A549 (cell line): ENCODE results near the gene TRPC6. TPM values are rescaled to one million over a fixed set of nuclear protein-coding genes. Genes with fewer than 3 reads are reported as not detected.

Source experiments
- ATAC-seq, 2 experiments: fragments of 200-7000 bp in 1 of 2; fragments of >200 bp in 1 of 2; cut with Nextera tagmentation in 1 of 2; cut with Tn5 transposase in 1 of 2; 3 replicates each; pipeline versions ENCODE4 v1.8.0 to v1.9.1; 2018 to 2020; ENCODE audit warnings: mild to moderate bottlenecking in 1 of 2, moderate library complexity in 1 of 2
- CTCF ChIA-PET: fragments of 300-600 bp; sonication (Branson Sonifier 250); formaldehyde crosslinking; extraction: SDS; loops from one replicate; lab custom pipeline; 2021; ENCODE audit warnings: antibody characterized with exemption, inconsistent platforms; lab: Yijun Ruan, JAX
- POLR2A ChIA-PET: fragments of 350-600 bp; formaldehyde crosslinking; extraction: SDS; loops from one replicate; lab custom pipeline; 2021; ENCODE audit warnings: antibody characterized with exemption, inconsistent platforms; lab: Yijun Ruan, JAX
- DNase-seq, 2 experiments: peaks; one replicate each; pipeline versions ENCODE4 v3.0.0 to v3.0.0-alpha.2; 2011 to 2016; ENCODE audit warnings: low read depth in 1 of 2, low spot score in 1 of 2
- FAIRE-seq: peaks from 2 replicates; lab custom pipeline; 2011; peaks lifted over from hg19 to GRCh38; lab: Jason Lieb, UNC
- H3K27ac ChIP-seq, 2 experiments: fragments of >200 bp; sonication (Bioruptor Twin); formaldehyde crosslinking; 3 replicates each; pipeline ENCODE4 v1.5.1; 2016 to 2017
- H3K4me1 ChIP-seq: fragments of >200 bp; sonication (Bioruptor Twin); formaldehyde crosslinking; 3 replicates; pipeline ENCODE4 v1.6.1; 2016
- H3K4me2 ChIP-seq: fragments of >200 bp; sonication (Bioruptor Twin); formaldehyde crosslinking; 3 replicates; pipeline ENCODE4 v1.6.1; 2016
- H3K4me3 ChIP-seq: fragments of >200 bp; sonication (Bioruptor Twin); formaldehyde crosslinking; 3 replicates; pipeline ENCODE4 v1.5.1; 2016
- H3K9me3 ChIP-seq: fragments of >200 bp; sonication (Bioruptor Twin); formaldehyde crosslinking; 3 replicates; pipeline ENCODE4 v1.6.1; 2016
- CHD4 ChIP-seq: fragments of 200-600 bp; sonication (generic); IDR thresholded peaks from 2 replicates; pipeline ENCODE4 v1.6.1; 2016; ENCODE audit warnings: antibody characterized with exemption, mild to moderate bottlenecking, borderline replicate concordance
- FOSL2 ChIP-seq, 2 experiments: fragments of 450-650 bp in 1 of 2; fragments of >200 bp in 1 of 2; sonication (Bioruptor Twin) in 1 of 2; formaldehyde crosslinking; IDR thresholded peaks; 2 replicates each; pipeline versions ENCODE4 v1.5.0 to v1.6.1; 2016 to 2020; ENCODE audit warnings: mild to moderate bottlenecking in 1 of 2, moderate library complexity in 1 of 2
- FOXS1 ChIP-seq: fragments of 250-450 bp; sonication (Bioruptor Pico); IDR thresholded peaks from 2 replicates; pipeline ENCODE4 v1.5.0; 2020; ENCODE audit warnings: mild to moderate bottlenecking, moderate library complexity
- HDAC2 ChIP-seq: fragments of 200-600 bp; sonication (generic); IDR thresholded peaks from 2 replicates; pipeline ENCODE4 v1.6.1; 2016
- HEYL ChIP-seq: fragments of 250-450 bp; sonication (Bioruptor Pico); IDR thresholded peaks from 2 replicates; pipeline ENCODE4 v1.8.0; 2021; ENCODE audit warnings: mild to moderate bottlenecking, moderate library complexity
- JUNB ChIP-seq: fragments of >200 bp; sonication (Bioruptor Twin); formaldehyde crosslinking; IDR thresholded peaks from 2 replicates; pipeline ENCODE4 v1.6.1; 2016
- KDM1A ChIP-seq: fragments of 200-600 bp; sonication (generic); IDR thresholded peaks from 2 replicates; pipeline ENCODE4 v1.6.1; 2016; ENCODE audit warnings: low read depth, mild to moderate bottlenecking
- MAFK ChIP-seq: fragments of 450-650 bp; IDR thresholded peaks from 2 replicates; pipeline ENCODE4 v1.6.1; 2014; ENCODE audit not compliant: partially characterized antibody
- MYC ChIP-seq: IDR thresholded peaks from 2 replicates; pipeline ENCODE4 v1.6.1; 2012; ENCODE audit warnings: mild to moderate bottlenecking, inconsistent platforms, low read length, improper control_type of control experiment, borderline replicate concordance
- NFE2L2 ChIP-seq: fragments of 150-350 bp; conservative IDR thresholded peaks from 2 replicates; pipeline ENCODE4 v1.6.1; 2014; ENCODE audit warnings: low read length
- POLR2AphosphoS2 ChIP-seq: conservative IDR thresholded peaks from 2 replicates; pipeline ENCODE4 v1.6.1; 2012; ENCODE audit warnings: low read length, improper control_type of control experiment, inconsistent platforms
- RAD21 ChIP-seq, 2 experiments: fragments of >200 bp in 1 of 2; sonication (Bioruptor Twin) in 1 of 2; formaldehyde crosslinking in 1 of 2; IDR thresholded peaks in 1 of 2; conservative IDR thresholded peaks in 1 of 2; 2 replicates in 1 of 2; 3 replicates in 1 of 2; pipeline ENCODE4 v1.6.1; 2012 to 2018; ENCODE audit warnings: inconsistent platforms in 1 of 2
- RCOR1 ChIP-seq: fragments of 150-350 bp; IDR thresholded peaks from 2 replicates; pipeline ENCODE4 v1.6.1; 2014; ENCODE audit warnings: antibody characterized with exemption, low read length, low read depth
- SREBF2 ChIP-seq: fragments of 450-650 bp; IDR thresholded peaks from 2 replicates; pipeline ENCODE4 v1.6.1; 2014; ENCODE audit warnings: mild to moderate bottlenecking, moderate library complexity
- ZC3H11A ChIP-seq: fragments of 450-650 bp; IDR thresholded peaks from 2 replicates; pipeline ENCODE4 v1.6.1; 2014; ENCODE audit warnings: antibody characterized with exemption, mild to moderate bottlenecking
- ZFP36 ChIP-seq: fragments of 450-650 bp; IDR thresholded peaks from 2 replicates; pipeline ENCODE4 v1.6.1; 2014; ENCODE audit warnings: borderline replicate concordance; ENCODE audit not compliant: partially characterized antibody
- ZNF302 ChIP-seq: fragments of 250-450 bp; sonication (Bioruptor Pico); IDR thresholded peaks from 2 replicates; pipeline ENCODE4 v1.9.0; 2021; ENCODE audit warnings: inconsistent platforms, mild to moderate bottlenecking, moderate library complexity
- ZSCAN20 ChIP-seq: fragments of 250-450 bp; sonication (Bioruptor Pico); IDR thresholded peaks from 2 replicates; pipeline ENCODE4 v1.8.0; 2022; ENCODE audit warnings: mild to moderate bottlenecking, moderate library complexity
- WGBS: methylation state at CpG from one replicate; pipeline ENCODE4 v1.1.6; 2017; ENCODE audit errors: missing lambda C conversion rate; 5-methylcytosine and 5-hydroxymethylcytosine counted together
- polyA plus RNA-seq, 4 experiments: library from polyadenylated mRNA; depleted of rRNA in 3 of 4; stranded (reverse); fragments of >200 nt; fragmentation: RNase III in 1 of 4; extraction: RNeasy Plus Mini Kit Qiagen cat#74134 plus additional on column Dnase treatment in 1 of 4; gene quantifications; 2 replicates in 3 of 4; 3 replicates in 1 of 4; pipeline ENCODE4 v1.2.3, GENCODE V29; 2011 to 2017
- TF ChIP-seq, protein P1 (sequence below): fragments of 250-450 bp; sonication (Bioruptor Pico); IDR thresholded peaks from 2 replicates; pipeline ENCODE4 v1.5.0; 2021; ENCODE audit warnings: mild to moderate bottlenecking, moderate library complexity, borderline replicate concordance
- TF ChIP-seq, protein P2 (sequence below): fragments of >200 bp; sonication (Bioruptor Twin); formaldehyde crosslinking; IDR thresholded peaks from 2 replicates; pipeline ENCODE4 v1.6.1; 2016

The TRPC6 gene
- polyA plus RNA-seq, 2 of the 4 experiments (the other 2 are of a cell fraction): 0.70 to 1.0 TPM

DNA sequence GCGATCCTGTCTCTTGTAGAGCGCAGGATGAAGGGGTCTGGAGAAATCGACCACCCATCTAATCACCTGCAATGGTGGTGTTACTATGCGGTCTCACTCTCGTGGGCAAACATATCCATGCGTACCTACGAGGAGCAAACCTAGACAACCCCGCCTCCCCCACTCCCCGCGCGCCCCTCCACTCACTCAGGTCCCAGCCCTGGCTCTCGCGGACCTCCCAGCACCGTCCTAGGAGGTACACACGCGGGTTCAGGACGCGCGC lies 887 bp downstream of the TRPC6 start (continued):
- TF ChIP-seq, protein P1, sequence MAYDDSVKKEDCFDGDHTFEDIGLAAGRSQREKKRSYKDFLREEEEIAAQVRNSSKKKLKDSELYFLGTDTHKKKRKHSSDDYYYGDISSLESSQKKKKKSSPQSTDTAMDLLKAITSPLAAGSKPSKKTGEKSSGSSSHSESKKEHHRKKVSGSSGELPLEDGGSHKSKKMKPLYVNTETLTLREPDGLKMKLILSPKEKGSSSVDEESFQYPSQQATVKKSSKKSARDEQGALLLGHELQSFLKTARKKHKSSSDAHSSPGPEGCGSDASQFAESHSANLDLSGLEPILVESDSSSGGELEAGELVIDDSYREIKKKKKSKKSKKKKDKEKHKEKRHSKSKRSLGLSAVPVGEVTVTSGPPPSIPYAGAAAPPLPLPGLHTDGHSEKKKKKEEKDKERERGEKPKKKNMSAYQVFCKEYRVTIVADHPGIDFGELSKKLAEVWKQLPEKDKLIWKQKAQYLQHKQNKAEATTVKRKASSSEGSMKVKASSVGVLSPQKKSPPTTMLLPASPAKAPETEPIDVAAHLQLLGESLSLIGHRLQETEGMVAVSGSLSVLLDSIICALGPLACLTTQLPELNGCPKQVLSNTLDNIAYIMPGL (CRISPR knock-in tag): no peak
- TF ChIP-seq HDAC2: no peak
- TF ChIP-seq, protein P2, sequence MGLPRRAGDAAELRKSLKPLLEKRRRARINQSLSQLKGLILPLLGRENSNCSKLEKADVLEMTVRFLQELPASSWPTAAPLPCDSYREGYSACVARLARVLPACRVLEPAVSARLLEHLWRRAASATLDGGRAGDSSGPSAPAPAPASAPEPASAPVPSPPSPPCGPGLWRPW: no peak
- no peak for TF ChIP-seq NFE2L2
- TF ChIP-seq ZNF302 (CRISPR knock-in tag): no peak
- TF ChIP-seq RCOR1: no peak
- TF ChIP-seq, all 56 proteins: peak for 0

DNA sequence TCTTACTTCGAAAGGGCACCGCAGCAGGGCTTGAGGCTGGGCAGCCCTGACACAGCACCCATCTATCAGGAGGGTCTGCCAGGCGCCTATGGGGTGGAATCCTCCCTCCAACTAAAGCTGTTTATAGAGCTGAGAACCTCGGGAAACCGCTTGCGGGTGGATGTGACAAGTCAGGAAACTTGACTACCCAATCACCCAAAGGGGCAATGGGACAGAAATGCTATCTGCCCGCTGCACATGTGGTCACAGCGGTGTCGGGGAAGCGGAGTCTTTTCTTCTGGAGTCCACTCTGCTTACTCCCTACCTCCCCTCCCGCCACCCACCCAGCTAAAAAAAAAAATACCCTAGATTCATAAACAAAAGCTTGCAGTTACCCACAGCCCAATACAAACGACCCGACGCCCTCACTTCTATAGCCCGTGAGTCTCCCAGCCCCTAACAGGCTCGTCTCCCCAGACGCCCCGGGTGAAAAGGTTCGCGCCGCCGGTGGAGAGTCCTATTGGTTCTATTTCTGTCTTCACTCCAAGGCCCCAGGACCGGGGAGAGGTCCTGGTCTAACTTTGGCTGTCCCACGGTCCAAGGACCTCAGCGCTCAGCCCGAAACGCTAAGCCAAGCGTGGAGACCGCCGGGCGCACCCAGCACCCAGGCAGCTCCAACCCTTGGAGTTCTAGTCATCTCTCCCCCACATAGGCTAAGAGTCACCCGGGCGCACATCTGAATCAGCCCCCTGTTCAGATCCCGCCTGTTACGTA lies 1.4 kb downstream of the TRPC6 start:
- peak overlapping the region; percentile 100 for H3K4me2 ChIP-seq

DNA sequence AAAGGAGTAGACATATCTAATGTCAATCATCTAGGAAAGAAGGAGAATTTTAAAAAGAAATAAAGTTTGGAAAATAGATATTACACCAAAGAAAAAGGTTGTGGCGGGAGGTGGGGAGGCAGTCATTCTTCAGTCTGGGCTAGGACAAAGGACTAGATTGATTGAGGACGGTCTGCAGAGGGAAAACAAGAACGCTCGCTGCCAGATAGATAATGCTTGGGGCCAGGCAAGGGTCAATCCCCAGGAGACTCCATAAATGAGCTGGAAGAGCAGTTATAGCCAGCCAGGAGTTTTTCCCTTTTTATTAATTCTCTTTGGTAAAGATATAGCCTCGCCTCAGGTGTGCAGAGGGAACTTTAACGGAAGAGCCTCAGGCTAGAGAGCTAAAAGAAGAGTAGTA lies 6.3 kb downstream of the TRPC6 start:
- TF ChIP-seq ZC3H11A (no peak), ZSCAN20 (CRISPR knock-in tag) (no peak)
- TF ChIP-seq, all 56 proteins: peak for 0
- no peak for ATAC-seq

More for the DNA sequence above, 1.4 kb downstream of the TRPC6 start:
- peak overlapping the region; percentile 71 for H3K4me3 ChIP-seq
- no peaks in the 10 kb centered on the region; the same call in 2 of the 3 replicates for H3K9me3 ChIP-seq
- TF ChIP-seq RAD21 (conservative IDR thresholded peaks at IDR 0.05 in 1 of 2, IDR thresholded peaks at IDR 0.05 in 1 of 2) (no peak), KDM1A (no peak), ZFP36 (no peak), RCOR1 (no peak), MAFK (no peak), ZSCAN20 (CRISPR knock-in tag) (no peak), SREBF2 (no peak), CHD4 (no peak)
- TF ChIP-seq, protein P1 (CRISPR knock-in tag): no peak
- TF ChIP-seq, protein P2: no peak
- ChIA-PET CTCF (no interaction called here), POLR2A (no interaction called here)
- DNase-seq: peak; percentile 4 to 10
- H3K4me1 ChIP-seq: no peaks in the 10 kb centered on the region
- H3K27ac ChIP-seq: peak overlapping the region; percentile 50 to 73; a peak in 2 of 6 replicates
- 19% methylated on average over 25 of the region's 35 CpGs for WGBS
- peak; percentile 74 to 79 for ATAC-seq
- no peak for FAIRE-seq

DNA sequence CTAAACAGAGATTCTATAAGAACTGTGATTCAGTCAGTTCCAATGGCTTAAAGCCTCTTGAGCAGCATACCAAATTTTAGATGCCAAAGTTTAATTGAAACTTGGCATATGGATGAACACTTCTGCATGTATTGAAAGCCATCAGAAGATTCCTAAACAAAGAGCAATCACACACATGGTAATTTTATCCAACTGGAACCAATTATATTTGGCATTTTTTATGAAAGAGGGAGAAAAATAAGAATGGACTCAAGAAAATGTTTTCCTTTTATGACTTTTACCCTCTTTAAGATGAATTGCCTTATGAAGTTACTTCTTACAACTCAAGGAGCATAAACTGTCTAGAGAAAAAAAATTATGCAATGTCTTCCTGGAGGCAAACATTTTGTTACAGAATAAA lies 7.4 kb downstream of the TRPC6 start:
- TF ChIP-seq FOXS1 (CRISPR knock-in tag) (no peak), HEYL (no peak), MAFK (no peak), JUNB (no peak), FOSL2 (IDR thresholded peaks at IDR 0.05) (no peak), FOSL2 (CRISPR knock-in tag; IDR thresholded peaks at IDR 0.05) (no peak), MYC (no peak), POLR2AphosphoS2 (no peak)
- POLR2A ChIA-PET: no interaction called here
- ATAC-seq: no peak
- no peaks in the 10 kb centered on the region for H3K4me1 ChIP-seq
- no peak overlapping the region for H3K4me3 ChIP-seq
- H3K27ac ChIP-seq: no peak overlapping the region
- H3K4me2 ChIP-seq: no peak overlapping the region
- DNase-seq: no peak
- FAIRE-seq: no peak
- CTCF ChIA-PET: interaction anchor here (0.8 kb wide), 1 partner anchor 163 kb away, joined by 3 read pairs; no protein-coding TSS in a partner anchor
- no peaks in the 10 kb centered on the region; the same call in 2 of the 3 replicates for H3K9me3 ChIP-seq

More for the DNA sequence above, 6.3 kb downstream of the TRPC6 start:
- DNase-seq (no peak), FAIRE-seq (no peak)
- H3K4me2 ChIP-seq: no peak overlapping the region
- 76% methylated on average over 6 of the region's 6 CpGs for WGBS
- no peaks in the 10 kb centered on the region for H3K4me1 ChIP-seq
- no peaks in the 10 kb centered on the region; the same call in 2 of the 3 replicates for H3K9me3 ChIP-seq
- CTCF ChIA-PET: no interaction called here
- no peak overlapping the region for H3K4me3 ChIP-seq
- H3K27ac ChIP-seq: no peak overlapping the region
- POLR2A ChIA-PET: no interaction called here
